GM18505 (cell line): ENCODE results near the gene ATP10B.

Experiments
- ATAC-seq: cut with Tn5 transposase; IDR thresholded peaks from one replicate; pipeline ENCODE4 v1.9.1; 2021; ENCODE audit not compliant: unreplicated experiment
- POLR2A ChIP-seq: IDR thresholded peaks from 4 replicates; pipeline ENCODE4 v1.6.1; 2011; ENCODE audit warnings: borderline replicate concordance; ENCODE audit not compliant: insufficient read depth, insufficient read length; ENCODE audit errors: extremely low read depth

The ATP10B gene

GRCh38 chr5:160516696-160517530, 335.1 kb downstream of the ATP10B start:
- ATAC-seq, result no peak
- no peak for TF ChIP-seq POLR2A

- no peak for ATAC-seq
- TF ChIP-seq POLR2A, result no peak
Measured at GRCh38 chr5:160514866-160515265, 337.1 kb downstream of the ATP10B start.

- no peak for ATAC-seq
- no peak for TF ChIP-seq POLR2A
Measured at GRCh38 chr5:160514191-160514590, 337.8 kb downstream of the ATP10B start.

GRCh38 chr5:160513485-160513884, 338.5 kb downstream of the ATP10B start:
- ATAC-seq, result no peak
- no peak for TF ChIP-seq POLR2A
